ENCODE measurements around the gene UBXN4.
"Not testable (repeated sequence)": the region's sequence is repeated elsewhere in the genome, so short reads cannot be mapped to it uniquely, and the experiment has no call there.

The UBXN4 gene

GRCh38 chr2:135807874-135808273 is 66.2 kb downstream of the UBXN4 start:
- DNase-seq (ENCODE audit: low read depth) = not testable (repeated sequence)

GRCh38 chr2:135812907-135813511 is 71.4 kb downstream of the UBXN4 start:
- no peak for DNase-seq (ENCODE audit: low read depth)

- no peak for DNase-seq (ENCODE audit: low read depth)
Observed at GRCh38 chr2:135815269-135815668, 73.6 kb downstream of the UBXN4 start.

- no peak for DNase-seq (ENCODE audit: low read depth)
Observed at GRCh38 chr2:135817466-135817865, 75.8 kb downstream of the UBXN4 start.

- DNase-seq (ENCODE audit: low read depth) = no peak
Observed at GRCh38 chr2:135817951-135818350, 76.3 kb downstream of the UBXN4 start.

GRCh38 chr2:135818937-135819610 is 77.4 kb downstream of the UBXN4 start:
- no peak for DNase-seq (ENCODE audit: low read depth)

- peak; percentile 55 for DNase-seq (ENCODE audit: low read depth)
Observed at GRCh38 chr2:135820003-135820618, 78.5 kb downstream of the UBXN4 start.

- no peak for DNase-seq (ENCODE audit: low read depth)
Observed at GRCh38 chr2:135821190-135821589, 79.5 kb downstream of the UBXN4 start.

- DNase-seq (ENCODE audit: low read depth) = no peak
Observed at GRCh38 chr2:135822855-135823254, 81.2 kb downstream of the UBXN4 start.

- no peak for DNase-seq (ENCODE audit: low read depth)
Observed at GRCh38 chr2:135825131-135825530, 83.5 kb downstream of the UBXN4 start.

- no peak for DNase-seq (ENCODE audit: low read depth)
Observed at GRCh38 chr2:135825550-135826176, 84.0 kb downstream of the UBXN4 start.

- no peak for DNase-seq (ENCODE audit: low read depth)
Observed at GRCh38 chr2:135826544-135826943, 84.9 kb downstream of the UBXN4 start.

GRCh38 chr2:135829378-135830135 is 87.9 kb downstream of the UBXN4 start:
- DNase-seq (ENCODE audit: low read depth) = no peak

GRCh38 chr2:135831180-135831812 is 89.6 kb downstream of the UBXN4 start:
- DNase-seq (ENCODE audit: low read depth) = no peak

- DNase-seq (ENCODE audit: low read depth) = no peak
Observed at GRCh38 chr2:135832891-135833290, 91.2 kb downstream of the UBXN4 start.

Data from stimulated activated CD8-positive, alpha-beta memory T cell treated with anti-CD3 and anti-CD28 coated beads, Interleukin-12 subunit alpha, Interleukin-12 subunit beta, amount 100 ng/mL, for 1 hour (primary cell).